GM21717 (cell line): ENCODE data around the gene P2RX6.
"Not testable (repeated sequence)": the region's sequence is repeated elsewhere in the genome, so short reads cannot be mapped to it uniquely, and the experiment has no call there.

Source experiments
- ATAC-seq: cut with Tn5 transposase; IDR thresholded peaks from one replicate; pipeline ENCODE4 v1.9.1; 2021; ENCODE audit warnings: mild to moderate bottlenecking, moderate library complexity; ENCODE audit not compliant: unreplicated experiment

Gene P2RX6

DNA sequence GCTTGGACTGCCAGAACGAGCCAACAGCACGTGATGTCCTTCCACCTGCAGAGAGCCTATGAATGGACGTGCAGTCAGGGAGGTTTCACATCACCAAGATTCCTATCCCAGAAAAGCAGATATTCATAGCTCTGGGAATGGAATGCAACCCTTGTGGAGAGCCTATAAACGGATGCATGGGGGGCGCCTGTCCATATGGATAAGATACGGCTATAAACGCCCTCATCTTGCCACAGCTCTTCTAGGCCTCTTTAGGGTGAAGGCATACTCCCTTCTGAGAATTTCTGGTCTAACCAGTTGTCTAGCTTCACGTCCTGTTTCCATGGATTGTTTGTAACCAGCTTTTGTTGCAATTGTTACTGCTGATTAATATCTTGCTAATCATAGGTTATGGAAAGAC, 56.8 kb downstream of the P2RX6 start:
- ATAC-seq, result not testable (repeated sequence)

DNA sequence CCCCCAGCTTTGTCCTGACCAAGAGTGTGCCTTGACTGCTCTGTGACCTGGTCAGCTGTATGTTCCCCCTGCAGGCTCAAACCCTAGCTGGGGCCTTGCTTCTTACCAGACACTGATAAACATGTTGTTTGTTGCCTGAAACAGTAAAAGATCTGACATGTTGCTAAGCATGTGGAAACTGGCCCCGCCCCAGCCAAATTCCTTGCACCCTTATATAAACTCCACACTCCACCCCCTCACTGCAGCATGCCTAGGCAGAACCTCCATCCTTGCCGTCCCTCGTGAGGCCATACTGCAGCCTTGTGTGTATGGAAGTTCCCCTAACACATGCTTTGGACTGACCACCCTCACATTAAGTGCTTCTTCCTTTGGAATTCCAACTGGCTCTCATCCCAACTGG, 58.1 kb downstream of the P2RX6 start:
- no peak for ATAC-seq

DNA sequence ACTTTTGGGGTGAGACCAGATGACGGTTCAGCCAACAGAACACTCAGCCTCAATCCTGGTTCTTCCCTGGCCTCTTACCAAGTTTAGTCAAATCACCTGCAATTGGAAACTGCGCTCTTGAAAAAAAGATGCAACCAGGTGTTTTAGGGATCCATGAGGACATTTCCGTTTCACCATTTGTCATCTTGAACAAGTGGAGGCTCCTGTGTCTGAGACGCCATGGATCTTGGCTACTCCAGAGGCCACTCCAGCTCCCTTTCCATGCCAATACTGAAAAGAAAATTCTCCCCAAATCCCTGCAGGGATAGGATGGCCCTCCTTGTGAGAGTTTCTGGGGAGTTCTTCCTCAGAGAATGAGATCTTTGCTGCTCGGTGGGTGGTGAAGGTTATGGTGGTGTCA, 58.5 kb downstream of the P2RX6 start:
- ATAC-seq, result no peak

DNA sequence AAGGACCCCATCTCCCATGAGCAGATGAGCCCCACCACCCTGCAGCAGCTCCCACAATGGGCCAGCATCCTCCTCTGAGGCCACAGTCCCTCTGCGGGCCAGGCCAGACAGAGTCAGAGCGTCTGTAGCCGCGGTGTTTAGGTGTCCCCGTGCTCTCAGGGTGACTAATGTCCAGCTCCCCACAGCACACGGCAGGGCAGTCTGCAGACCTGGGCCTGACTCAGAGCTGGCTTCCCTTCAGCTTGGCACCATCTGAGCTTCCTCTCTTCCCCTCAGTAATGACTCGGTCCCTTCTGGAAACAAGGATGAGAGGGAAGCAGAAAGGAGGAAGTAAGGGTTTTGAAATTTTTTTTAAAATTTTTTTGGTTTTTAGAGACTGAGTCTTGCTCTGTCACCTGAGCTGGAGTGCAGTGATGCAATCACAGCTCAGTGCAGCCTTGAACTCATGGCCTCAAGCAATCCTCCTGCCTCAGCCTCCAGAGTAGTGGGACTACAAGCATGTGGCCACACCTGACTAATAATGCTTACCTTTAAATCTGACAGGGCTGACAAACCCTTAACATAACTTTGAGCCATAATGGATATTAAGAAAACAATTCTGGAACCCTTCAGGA, 59.2 kb downstream of the P2RX6 start:
- no peak for ATAC-seq

DNA sequence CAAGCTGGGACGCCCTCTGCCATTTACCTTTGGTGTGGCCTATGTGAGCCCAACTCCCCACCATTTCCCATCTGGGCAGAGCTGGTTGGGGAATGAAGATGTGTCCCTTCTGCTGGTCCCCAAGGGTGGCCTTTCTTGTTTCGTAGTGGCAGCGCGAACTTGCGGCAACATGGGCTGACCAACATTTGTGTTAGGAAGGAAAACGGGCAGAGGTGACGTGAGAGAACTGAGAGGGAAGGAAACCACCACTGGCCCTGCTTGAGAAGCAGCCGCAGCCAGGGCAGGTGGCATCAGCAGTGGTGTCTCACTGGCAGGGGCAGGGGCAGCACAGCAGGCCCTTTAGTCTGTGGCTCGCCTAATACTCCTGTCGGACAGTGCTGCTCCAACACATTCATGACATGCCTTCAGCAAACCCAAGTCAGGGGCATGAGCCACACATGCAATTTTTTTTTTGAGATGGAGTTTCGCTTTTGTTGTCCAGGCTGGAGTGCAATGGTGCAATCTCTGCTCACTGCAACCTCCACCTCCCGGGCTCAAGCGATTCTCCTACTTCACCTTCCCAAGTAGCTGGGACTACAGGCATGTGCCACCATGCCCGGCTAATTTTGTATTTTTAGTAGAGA, 60.7 kb downstream of the P2RX6 start:
- ATAC-seq, result no peak

DNA sequence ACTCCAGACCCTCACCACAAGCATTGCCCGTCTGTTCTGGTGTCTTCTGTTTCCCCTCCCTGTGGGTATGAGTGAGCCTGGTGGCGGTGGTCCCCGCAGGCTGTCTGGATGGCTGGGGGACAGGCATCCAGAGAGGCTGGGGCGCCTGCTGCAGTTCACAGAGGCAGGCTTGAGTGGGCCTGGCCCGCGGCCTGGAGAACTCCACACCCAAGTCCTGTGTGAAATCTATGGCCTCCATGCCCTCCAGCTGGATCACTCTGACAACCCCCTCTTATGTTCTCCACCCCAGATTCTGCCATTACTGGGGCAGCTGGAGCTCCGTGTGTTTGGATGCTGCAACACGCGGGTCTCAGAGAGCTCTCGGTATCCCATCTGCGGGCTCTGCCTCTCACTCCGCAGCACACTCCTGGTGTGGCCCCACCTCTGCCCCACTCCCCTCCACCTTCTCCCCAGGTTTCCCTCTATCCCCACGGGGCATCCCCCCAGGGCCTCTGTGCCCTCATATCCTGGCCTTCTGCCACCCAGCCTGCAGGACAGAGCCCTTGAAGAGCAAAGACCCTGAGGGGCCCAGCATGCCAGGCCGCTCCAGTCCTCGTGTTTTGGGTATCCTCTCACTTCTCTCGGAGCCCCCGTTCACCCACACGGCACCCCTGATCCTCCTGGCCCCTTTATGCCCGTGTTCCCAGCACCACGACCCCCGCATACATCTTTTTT, 62.1 kb downstream of the P2RX6 start:
- no peak for ATAC-seq
